ENCODE results near the gene PHF13. TPM values are rescaled to one million over a fixed set of nuclear protein-coding genes. Genes with fewer than 3 reads are reported as not detected.

Gene PHF13
- total and polyA plus RNA-seq, 4 donors, result 1.4 to 8.7 (median 3.8) TPM

GRCh38 chr1:6592441-6592840 lies 21.1 kb upstream of the PHF13 start:
- no peak overlapping the region for H3K27ac ChIP-seq (ENCODE audit: low read depth in 1 of 2, low read length in 2 of 2)
- WGBS, result 45% methylated on average over 5 of the region's 5 CpGs
- H3K4me1 ChIP-seq (ENCODE audit: control insufficient read depth in 4 of 4, insufficient read depth in 4 of 4, low read length in 3 of 4), result peaks cover 0 to 17% (median 5%) of the 10 kb centered on the region in 4 donors

GRCh38 chr1:6592865-6593593 lies 20.5 kb upstream of the PHF13 start:
- Histone ChIP-seq H3K4me3 (ENCODE audit: low read depth in 1 of 3, low read length in 3 of 3) (no peak overlapping the region), H3K27ac (ENCODE audit: low read depth in 1 of 2, low read length in 2 of 2) (no peak overlapping the region), H3K36me3 (ENCODE audit: control insufficient read depth in 4 of 4, insufficient read depth in 3 of 4, low read depth in 1 of 4, low read length in 3 of 4) (peaks cover 28 to 79% (median 50%) of the 10 kb centered on the region in 4 donors), H3K9ac (ENCODE audit: low read depth in 1 of 2, low read length in 2 of 2) (no peak overlapping the region), H3K9me3 (ENCODE audit: control insufficient read depth in 4 of 4, low read length in 3 of 4) (no peaks in the 10 kb centered on the region), H3K4me1 (ENCODE audit: control insufficient read depth in 4 of 4, insufficient read depth in 4 of 4, low read length in 3 of 4) (peaks cover 0 to 17% (median 10%) of the 10 kb centered on the region in 4 donors), H3K27me3 (ENCODE audit: control insufficient read depth in 4 of 4, insufficient read depth in 4 of 4, low read length in 3 of 4) (no peaks in the 10 kb centered on the region)
- no peak for DNase-seq (ENCODE audit: low spot score)
- 95% methylated on average over 38 of the region's 38 CpGs for WGBS
- TF ChIP-seq, protein P1, sequence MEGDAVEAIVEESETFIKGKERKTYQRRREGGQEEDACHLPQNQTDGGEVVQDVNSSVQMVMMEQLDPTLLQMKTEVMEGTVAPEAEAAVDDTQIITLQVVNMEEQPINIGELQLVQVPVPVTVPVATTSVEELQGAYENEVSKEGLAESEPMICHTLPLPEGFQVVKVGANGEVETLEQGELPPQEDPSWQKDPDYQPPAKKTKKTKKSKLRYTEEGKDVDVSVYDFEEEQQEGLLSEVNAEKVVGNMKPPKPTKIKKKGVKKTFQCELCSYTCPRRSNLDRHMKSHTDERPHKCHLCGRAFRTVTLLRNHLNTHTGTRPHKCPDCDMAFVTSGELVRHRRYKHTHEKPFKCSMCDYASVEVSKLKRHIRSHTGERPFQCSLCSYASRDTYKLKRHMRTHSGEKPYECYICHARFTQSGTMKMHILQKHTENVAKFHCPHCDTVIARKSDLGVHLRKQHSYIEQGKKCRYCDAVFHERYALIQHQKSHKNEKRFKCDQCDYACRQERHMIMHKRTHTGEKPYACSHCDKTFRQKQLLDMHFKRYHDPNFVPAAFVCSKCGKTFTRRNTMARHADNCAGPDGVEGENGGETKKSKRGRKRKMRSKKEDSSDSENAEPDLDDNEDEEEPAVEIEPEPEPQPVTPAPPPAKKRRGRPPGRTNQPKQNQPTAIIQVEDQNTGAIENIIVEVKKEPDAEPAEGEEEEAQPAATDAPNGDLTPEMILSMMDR (IDR thresholded peaks at IDR 0.05; ENCODE audit: low read depth, low read length, missing input control), result no peak
- TF ChIP-seq RXRA (IDR thresholded peaks at IDR 0.05), result no peak
- TF ChIP-seq HNF4A (conservative IDR thresholded peaks at IDR 0.05), result no peak
- no peak for TF ChIP-seq HNF4G (IDR thresholded peaks at IDR 0.05)
- TF ChIP-seq TAF1 (conservative IDR thresholded peaks at IDR 0.05), result no peak
- no peak for TF ChIP-seq NR2F2 (IDR thresholded peaks at IDR 0.05)
- no peak for TF ChIP-seq FOXA2 (IDR thresholded peaks at IDR 0.05)
- TF ChIP-seq, protein P2, sequence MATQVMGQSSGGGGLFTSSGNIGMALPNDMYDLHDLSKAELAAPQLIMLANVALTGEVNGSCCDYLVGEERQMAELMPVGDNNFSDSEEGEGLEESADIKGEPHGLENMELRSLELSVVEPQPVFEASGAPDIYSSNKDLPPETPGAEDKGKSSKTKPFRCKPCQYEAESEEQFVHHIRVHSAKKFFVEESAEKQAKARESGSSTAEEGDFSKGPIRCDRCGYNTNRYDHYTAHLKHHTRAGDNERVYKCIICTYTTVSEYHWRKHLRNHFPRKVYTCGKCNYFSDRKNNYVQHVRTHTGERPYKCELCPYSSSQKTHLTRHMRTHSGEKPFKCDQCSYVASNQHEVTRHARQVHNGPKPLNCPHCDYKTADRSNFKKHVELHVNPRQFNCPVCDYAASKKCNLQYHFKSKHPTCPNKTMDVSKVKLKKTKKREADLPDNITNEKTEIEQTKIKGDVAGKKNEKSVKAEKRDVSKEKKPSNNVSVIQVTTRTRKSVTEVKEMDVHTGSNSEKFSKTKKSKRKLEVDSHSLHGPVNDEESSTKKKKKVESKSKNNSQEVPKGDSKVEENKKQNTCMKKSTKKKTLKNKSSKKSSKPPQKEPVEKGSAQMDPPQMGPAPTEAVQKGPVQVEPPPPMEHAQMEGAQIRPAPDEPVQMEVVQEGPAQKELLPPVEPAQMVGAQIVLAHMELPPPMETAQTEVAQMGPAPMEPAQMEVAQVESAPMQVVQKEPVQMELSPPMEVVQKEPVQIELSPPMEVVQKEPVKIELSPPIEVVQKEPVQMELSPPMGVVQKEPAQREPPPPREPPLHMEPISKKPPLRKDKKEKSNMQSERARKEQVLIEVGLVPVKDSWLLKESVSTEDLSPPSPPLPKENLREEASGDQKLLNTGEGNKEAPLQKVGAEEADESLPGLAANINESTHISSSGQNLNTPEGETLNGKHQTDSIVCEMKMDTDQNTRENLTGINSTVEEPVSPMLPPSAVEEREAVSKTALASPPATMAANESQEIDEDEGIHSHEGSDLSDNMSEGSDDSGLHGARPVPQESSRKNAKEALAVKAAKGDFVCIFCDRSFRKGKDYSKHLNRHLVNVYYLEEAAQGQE (IDR thresholded peaks at IDR 0.05), result no peak
- TF ChIP-seq YY1 (IDR thresholded peaks at IDR 0.05), result no peak
- TF ChIP-seq, protein P3, sequence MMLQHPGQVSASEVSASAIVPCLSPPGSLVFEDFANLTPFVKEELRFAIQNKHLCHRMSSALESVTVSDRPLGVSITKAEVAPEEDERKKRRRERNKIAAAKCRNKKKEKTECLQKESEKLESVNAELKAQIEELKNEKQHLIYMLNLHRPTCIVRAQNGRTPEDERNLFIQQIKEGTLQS (IDR thresholded peaks at IDR 0.05), result no peak
- no peak for TF ChIP-seq FOXA1 (IDR thresholded peaks at IDR 0.05)

More at GRCh38 chr1:6592441-6592840, 21.1 kb upstream of the PHF13 start:
- Histone ChIP-seq H3K4me3 (ENCODE audit: low read depth in 1 of 3, low read length in 3 of 3) (no peak overlapping the region), H3K9ac (ENCODE audit: low read depth in 1 of 2, low read length in 2 of 2) (no peak overlapping the region), H3K27me3 (ENCODE audit: control insufficient read depth in 4 of 4, insufficient read depth in 4 of 4, low read length in 3 of 4) (no peaks in the 10 kb centered on the region), H3K9me3 (ENCODE audit: control insufficient read depth in 4 of 4, low read length in 3 of 4) (no peaks in the 10 kb centered on the region), H3K36me3 (ENCODE audit: control insufficient read depth in 4 of 4, insufficient read depth in 3 of 4, low read depth in 1 of 4, low read length in 3 of 4) (peaks cover 25 to 80% (median 49%) of the 10 kb centered on the region in 4 donors)
- DNase-seq (ENCODE audit: low spot score), result no peak
- TF ChIP-seq, protein P2 (IDR thresholded peaks at IDR 0.05), result no peak
- TF ChIP-seq MAX (IDR thresholded peaks at IDR 0.05) (no peak), YY1 (IDR thresholded peaks at IDR 0.05) (no peak), SP1 (IDR thresholded peaks at IDR 0.05) (no peak), HNF4G (IDR thresholded peaks at IDR 0.05) (no peak)
- TF ChIP-seq, protein P4, sequence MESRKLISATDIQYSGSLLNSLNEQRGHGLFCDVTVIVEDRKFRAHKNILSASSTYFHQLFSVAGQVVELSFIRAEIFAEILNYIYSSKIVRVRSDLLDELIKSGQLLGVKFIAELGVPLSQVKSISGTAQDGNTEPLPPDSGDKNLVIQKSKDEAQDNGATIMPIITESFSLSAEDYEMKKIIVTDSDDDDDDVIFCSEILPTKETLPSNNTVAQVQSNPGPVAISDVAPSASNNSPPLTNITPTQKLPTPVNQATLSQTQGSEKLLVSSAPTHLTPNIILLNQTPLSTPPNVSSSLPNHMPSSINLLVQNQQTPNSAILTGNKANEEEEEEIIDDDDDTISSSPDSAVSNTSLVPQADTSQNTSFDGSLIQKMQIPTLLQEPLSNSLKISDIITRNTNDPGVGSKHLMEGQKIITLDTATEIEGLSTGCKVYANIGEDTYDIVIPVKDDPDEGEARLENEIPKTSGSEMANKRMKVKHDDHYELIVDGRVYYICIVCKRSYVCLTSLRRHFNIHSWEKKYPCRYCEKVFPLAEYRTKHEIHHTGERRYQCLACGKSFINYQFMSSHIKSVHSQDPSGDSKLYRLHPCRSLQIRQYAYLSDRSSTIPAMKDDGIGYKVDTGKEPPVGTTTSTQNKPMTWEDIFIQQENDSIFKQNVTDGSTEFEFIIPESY (IDR thresholded peaks at IDR 0.05), result no peak

Data from liver (tissue), 9 donors.